ENCODE results near the gene COL4A3. TPM values are rescaled to one million over a fixed set of nuclear protein-coding genes. Genes with fewer than 3 reads are reported as not detected.

COL4A3 gene
- polyA plus RNA-seq, 2 of the 4 experiments (the other 2 are of a cell fraction) = 1.8 to 6.8 TPM

GRCh38 chr2:227237786-227238185, 73.4 kb downstream of the COL4A3 start:
- WGBS (ENCODE audit: missing lambda C conversion rate) = 53% methylated on average over 5 of the region's 5 CpGs
- no peak for FAIRE-seq
- Histone ChIP-seq H3K4me2 (peak overlapping the region; percentile 33; the same call in 2 of the 3 replicates), H3K4me1 (peaks cover 14% of the 10 kb centered on the region; the same call in 2 of the 3 replicates), H3K9me3 (no peaks in the 10 kb centered on the region), H3K27ac (0 out of 6 replicates have a peak overlapping the region, but pooled peaks of 1 of the 2 experiments have one; percentile 38), H3K4me3 (no peak overlapping the region)
- no peak for DNase-seq (ENCODE audit: low read depth in 1 of 2, low spot score in 1 of 2)
- peak in 1 of 2 experiments; percentile 49; a peak in 2 of 6 replicates for ATAC-seq
- no peak for TF ChIP-seq JUNB (IDR thresholded peaks at IDR 0.05)
- TF ChIP-seq JUN (IDR thresholded peaks at IDR 0.05) = no peak
- TF ChIP-seq CEBPB (IDR thresholded peaks at IDR 0.05) = no peak
- TF ChIP-seq CBX8 (IDR thresholded peaks at IDR 0.05) = no peak
- no peak for TF ChIP-seq NFE2L2 (conservative IDR thresholded peaks at IDR 0.05; ENCODE audit: low read length)
- CTCF ChIA-PET = interaction anchor here (0.5 to 4.4 kb wide), 37 partner anchors 9 to 528 kb away, joined by 3 to 159 read pairs (median 6); no protein-coding TSS in a partner anchor
- POLR2A ChIA-PET = interaction anchor here (0.6 to 1.0 kb wide), 2 partner anchors 166 to 528 kb away, joined by 3 to 6 read pairs; no protein-coding TSS in a partner anchor

DNA sequence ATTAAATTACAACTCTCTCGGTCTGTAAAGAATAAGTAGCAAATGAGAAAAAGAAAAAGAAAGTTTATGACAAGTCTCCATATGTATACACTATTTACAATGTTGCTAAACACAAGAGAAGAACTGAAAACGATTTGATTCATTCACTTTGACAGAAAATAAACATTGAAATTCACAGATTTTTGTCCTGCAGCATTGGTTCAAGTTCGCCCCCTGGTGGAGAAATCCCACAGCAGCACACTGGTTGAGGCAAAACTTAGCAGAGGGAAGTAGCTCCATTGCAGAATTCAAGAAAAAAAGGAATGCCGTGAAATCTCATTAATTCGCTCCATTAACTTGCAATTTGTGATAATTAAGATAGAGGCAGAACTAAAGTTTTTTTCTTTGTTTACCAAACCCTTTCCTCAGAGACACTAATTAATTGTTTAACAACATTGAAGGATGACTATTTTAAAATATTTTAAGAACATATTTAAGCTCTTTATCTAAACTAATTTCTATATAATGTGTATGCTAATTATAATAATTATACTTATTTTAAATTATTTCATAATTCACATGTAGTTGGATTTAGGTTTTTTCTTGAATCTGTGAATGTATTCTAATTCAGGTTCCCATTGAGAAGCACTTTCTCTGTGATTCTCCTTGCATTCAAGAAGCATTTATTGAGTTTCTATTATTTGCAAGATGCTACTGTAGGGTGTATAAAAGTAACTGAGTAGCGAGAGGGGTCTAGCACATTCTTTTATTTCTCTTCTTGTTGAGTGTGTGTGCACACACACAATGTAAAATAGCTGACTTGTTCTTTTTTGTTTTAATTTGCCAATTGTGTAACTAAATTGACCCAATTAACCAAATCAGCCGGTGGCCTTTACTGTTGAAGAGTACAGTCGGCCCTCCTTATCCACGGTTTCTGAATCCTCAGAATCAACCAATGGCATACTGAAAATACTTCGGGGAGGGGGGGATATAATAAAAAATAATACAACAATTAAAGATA, 74.1 kb downstream of the COL4A3 start:
- peak; percentile 32 for FAIRE-seq
- whole genome bisulfite sequencing (ENCODE audit: missing lambda C conversion rate) = 18% methylated on average over 10 of the region's 10 CpGs

GRCh38 chr2:227241005-227241404, 76.6 kb downstream of the COL4A3 start:
- 80% methylated on average over 2 of the region's 2 CpGs for WGBS (ENCODE audit: missing lambda C conversion rate)
- CTCF ChIA-PET = interaction anchor here (1.3 kb wide), 1 partner anchor 1417 kb away, joined by 3 read pairs; no protein-coding TSS in a partner anchor
- ATAC-seq (no peak), DNase-seq (ENCODE audit: low read depth in 1 of 2, low spot score in 1 of 2) (no peak), FAIRE-seq (no peak)
- TF ChIP-seq RFX5 (IDR thresholded peaks at IDR 0.05) (no peak), BCL3 (IDR thresholded peaks at IDR 0.05) (no peak), RCOR1 (IDR thresholded peaks at IDR 0.05; ENCODE audit: low read depth, low read length) (no peak), USF2 (IDR thresholded peaks at IDR 0.05) (no peak), HOXB13 (CRISPR knock-in tag; IDR thresholded peaks at IDR 0.05; ENCODE audit: low read depth) (no peak), KDM1A (IDR thresholded peaks at IDR 0.05; ENCODE audit: low read depth) (no peak), KDM5A (IDR thresholded peaks at IDR 0.05) (no peak), TFCP2L1 (CRISPR knock-in tag; IDR thresholded peaks at IDR 0.05) (no peak)
- H3K4me1 ChIP-seq = peaks cover 14% of the 10 kb centered on the region; the same call in 2 of the 3 replicates
- POLR2A ChIA-PET = no interaction called here
- no peak overlapping the region for H3K4me3 ChIP-seq
- H3K4me2 ChIP-seq = no peak overlapping the region
- H3K9me3 ChIP-seq = no peaks in the 10 kb centered on the region
- no peak overlapping the region for H3K27ac ChIP-seq

More for the DNA sequence above, 74.1 kb downstream of the COL4A3 start:
- TF ChIP-seq PHF8 (IDR thresholded peaks at IDR 0.05; ENCODE audit: borderline replicate concordance, low read depth) (no peak), POLR2A (IDR thresholded peaks at IDR 0.05; ENCODE audit: low read length) (no peak), ZC3H11A (IDR thresholded peaks at IDR 0.05) (no peak), MAFK (IDR thresholded peaks at IDR 0.05; ENCODE audit: partially characterized antibody) (peak; percentile 76), ZSCAN20 (CRISPR knock-in tag; IDR thresholded peaks at IDR 0.05) (no peak), SMC3 (IDR thresholded peaks at IDR 0.05) (peak; percentile 98), RAD21 (conservative IDR thresholded peaks at IDR 0.05 in 1 of 2, IDR thresholded peaks at IDR 0.05 in 1 of 2) (peak; percentile 95 to 97), CHD2 (IDR thresholded peaks at IDR 0.05; ENCODE audit: low read length, partially characterized antibody) (no peak), CHD4 (IDR thresholded peaks at IDR 0.05; ENCODE audit: borderline replicate concordance) (no peak), MAZ (IDR thresholded peaks at IDR 0.05; ENCODE audit: borderline replicate concordance, low read depth, low read length) (no peak)
- TF ChIP-seq, protein P1, sequence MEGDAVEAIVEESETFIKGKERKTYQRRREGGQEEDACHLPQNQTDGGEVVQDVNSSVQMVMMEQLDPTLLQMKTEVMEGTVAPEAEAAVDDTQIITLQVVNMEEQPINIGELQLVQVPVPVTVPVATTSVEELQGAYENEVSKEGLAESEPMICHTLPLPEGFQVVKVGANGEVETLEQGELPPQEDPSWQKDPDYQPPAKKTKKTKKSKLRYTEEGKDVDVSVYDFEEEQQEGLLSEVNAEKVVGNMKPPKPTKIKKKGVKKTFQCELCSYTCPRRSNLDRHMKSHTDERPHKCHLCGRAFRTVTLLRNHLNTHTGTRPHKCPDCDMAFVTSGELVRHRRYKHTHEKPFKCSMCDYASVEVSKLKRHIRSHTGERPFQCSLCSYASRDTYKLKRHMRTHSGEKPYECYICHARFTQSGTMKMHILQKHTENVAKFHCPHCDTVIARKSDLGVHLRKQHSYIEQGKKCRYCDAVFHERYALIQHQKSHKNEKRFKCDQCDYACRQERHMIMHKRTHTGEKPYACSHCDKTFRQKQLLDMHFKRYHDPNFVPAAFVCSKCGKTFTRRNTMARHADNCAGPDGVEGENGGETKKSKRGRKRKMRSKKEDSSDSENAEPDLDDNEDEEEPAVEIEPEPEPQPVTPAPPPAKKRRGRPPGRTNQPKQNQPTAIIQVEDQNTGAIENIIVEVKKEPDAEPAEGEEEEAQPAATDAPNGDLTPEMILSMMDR (IDR thresholded peaks at IDR 0.05) = peak; percentile 97
- TF ChIP-seq, protein P2, sequence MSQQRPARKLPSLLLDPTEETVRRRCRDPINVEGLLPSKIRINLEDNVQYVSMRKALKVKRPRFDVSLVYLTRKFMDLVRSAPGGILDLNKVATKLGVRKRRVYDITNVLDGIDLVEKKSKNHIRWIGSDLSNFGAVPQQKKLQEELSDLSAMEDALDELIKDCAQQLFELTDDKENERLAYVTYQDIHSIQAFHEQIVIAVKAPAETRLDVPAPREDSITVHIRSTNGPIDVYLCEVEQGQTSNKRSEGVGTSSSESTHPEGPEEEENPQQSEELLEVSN (IDR thresholded peaks at IDR 0.05; ENCODE audit: borderline replicate concordance, low read depth) = no peak
- ChIA-PET CTCF (interaction anchor here (0.5 to 4.4 kb wide), 51 partner anchors 8 to 529 kb away, joined by 3 to 159 read pairs (median 5); partner anchors contain the start of gene COL4A4), POLR2A (interaction anchor here (0.6 to 1.0 kb wide), 2 partner anchors 165 to 528 kb away, joined by 3 to 6 read pairs; no protein-coding TSS in a partner anchor)
- H3K4me3 ChIP-seq = no peak overlapping the region
- peak in 1 of 2 experiments; percentile 83; a peak in 3 of 6 replicates for ATAC-seq
- H3K4me2 ChIP-seq = peak overlapping the region; percentile 33; the same call in 2 of the 3 replicates
- no peaks in the 10 kb centered on the region for H3K9me3 ChIP-seq
- H3K27ac ChIP-seq = no peak overlapping the region
- peak; percentile 40 to 71 for DNase-seq (ENCODE audit: low read depth in 1 of 2, low spot score in 1 of 2)
- H3K4me1 ChIP-seq = peaks cover 14% of the 10 kb centered on the region; the same call in 2 of the 3 replicates
